ENCODE results near the gene PRSS27.

The PRSS27 gene

GRCh38 chr16:2757344-2757743, 37.3 kb upstream of the PRSS27 start:
- Histone ChIP-seq H3K9me3 (ENCODE audit: control insufficient read depth, insufficient read depth, low read depth, low read length) (no peaks in the 10 kb centered on the region), H3K4me3 (ENCODE audit: low read depth, low read length) (no peak overlapping the region), H3K36me3 (ENCODE audit: control insufficient read depth in 2 of 2, insufficient read depth in 1 of 2, low read length in 2 of 2) (peaks cover 57 to 89% of the 10 kb centered on the region in 2 experiments), H3K27ac (ENCODE audit: extremely low read depth, low read depth, low read length) (no peak overlapping the region), H3K4me1 (ENCODE audit: control insufficient read depth, insufficient read depth, low read length) (peaks cover 5% of the 10 kb centered on the region)
- ChIA-PET CTCF (interaction anchor here (0.7 kb wide), 1 partner anchor 47 kb away, joined by 5 read pairs; no protein-coding TSS in a partner anchor), POLR2A (interaction anchor here (0.9 to 1.8 kb wide), 2 partner anchors 11 to 14 kb away, joined by 4 read pairs; no protein-coding TSS in a partner anchor)
- no peak for TF ChIP-seq ZXDB (tag by site-specific recombination; IDR thresholded peaks at IDR 0.05)
- 0 out of 2 replicates have a peak, but pooled peaks have one; percentile 18 for TF ChIP-seq PRDM1 (tag by site-specific recombination; IDR thresholded peaks at IDR 0.05)

- POLR2A ChIA-PET = interaction anchor here (0.7 to 1.8 kb wide), 3 partner anchors 12 to 153 kb away, joined by 3 to 4 read pairs (median 4); no protein-coding TSS in a partner anchor
- Histone ChIP-seq H3K36me3 (ENCODE audit: control insufficient read depth in 2 of 2, insufficient read depth in 1 of 2, low read length in 2 of 2) (peaks cover 51 to 80% of the 10 kb centered on the region in 2 experiments), H3K27ac (ENCODE audit: extremely low read depth, low read depth, low read length) (0 out of 2 replicates have a peak overlapping the region, but pooled peaks have one; percentile 2), H3K4me1 (ENCODE audit: control insufficient read depth, insufficient read depth, low read length) (peaks cover 5% of the 10 kb centered on the region), H3K9me3 (ENCODE audit: control insufficient read depth, insufficient read depth, low read depth, low read length) (no peaks in the 10 kb centered on the region), H3K4me3 (ENCODE audit: low read depth, low read length) (no peak overlapping the region)
- CTCF ChIA-PET = interaction anchor here (0.6 kb wide), 1 partner anchor 104 kb away, joined by 4 read pairs; no protein-coding TSS in a partner anchor
- TF ChIP-seq ZSCAN30 (tag by site-specific recombination; IDR thresholded peaks at IDR 0.05) = no peak
- no peak for TF ChIP-seq ZNF175 (tag by site-specific recombination; IDR thresholded peaks at IDR 0.05)
- TF ChIP-seq KLF9 (tag by site-specific recombination; IDR thresholded peaks at IDR 0.05; ENCODE audit: low read depth) = no peak
- TF ChIP-seq EGR2 (tag by site-specific recombination; IDR thresholded peaks at IDR 0.05; ENCODE audit: low read depth) = peak; percentile 37; the same call in 1 of the 2 replicates
- 0 out of 2 replicates have a peak, but pooled peaks have one; percentile 34 for TF ChIP-seq ZNF488 (tag by site-specific recombination; IDR thresholded peaks at IDR 0.05)
- no peak for TF ChIP-seq BCL11B (tag by site-specific recombination; IDR thresholded peaks at IDR 0.05; ENCODE audit: low read depth)
- TF ChIP-seq ZNF138 (tag by site-specific recombination; IDR thresholded peaks at IDR 0.05; ENCODE audit: borderline replicate concordance) = no peak
- TF ChIP-seq ZNF292 (tag by site-specific recombination; IDR thresholded peaks at IDR 0.05; ENCODE audit: borderline replicate concordance, low read depth) = no peak
- TF ChIP-seq ZNF596 (tag by site-specific recombination; IDR thresholded peaks at IDR 0.05) = no peak
- no peak for TF ChIP-seq ZNF768 (tag by site-specific recombination; IDR thresholded peaks at IDR 0.05)
- peak; percentile 37; the same call in 1 of the 2 replicates for TF ChIP-seq ZFHX2 (tag by site-specific recombination; conservative IDR thresholded peaks at IDR 0.05)
- no peak for TF ChIP-seq ZNF280C (tag by site-specific recombination; IDR thresholded peaks at IDR 0.05)
- peak; percentile 69 for TF ChIP-seq PRDM1 (tag by site-specific recombination; IDR thresholded peaks at IDR 0.05)
These were observed 36.4 kb upstream of the PRSS27 start for GRCh38 chr16:2756288-2757015.

GRCh38 chr16:2755158-2755557, 35.1 kb upstream of the PRSS27 start:
- Histone ChIP-seq H3K4me1 (ENCODE audit: control insufficient read depth, insufficient read depth, low read length) (peaks cover 5% of the 10 kb centered on the region), H3K9me3 (ENCODE audit: control insufficient read depth, insufficient read depth, low read depth, low read length) (no peaks in the 10 kb centered on the region), H3K36me3 (ENCODE audit: control insufficient read depth in 2 of 2, insufficient read depth in 1 of 2, low read length in 2 of 2) (peaks cover 38 to 67% of the 10 kb centered on the region in 2 experiments), H3K27ac (ENCODE audit: extremely low read depth, low read depth, low read length) (no peak overlapping the region; the same call in 1 of the 2 replicates), H3K4me3 (ENCODE audit: low read depth, low read length) (peak overlapping the region; percentile 96)
- TF ChIP-seq PRDM1 (tag by site-specific recombination; IDR thresholded peaks at IDR 0.05) (peak; percentile 60), INSM2 (tag by site-specific recombination; IDR thresholded peaks at IDR 0.05) (0 out of 2 replicates have a peak, but pooled peaks have one; percentile 1), ZBTB17 (tag by site-specific recombination; IDR thresholded peaks at IDR 0.05) (no peak)
- CTCF ChIA-PET = interaction anchor here (1.8 kb wide), 1 partner anchor 14 kb away, joined by 3 read pairs; no protein-coding TSS in a partner anchor
- POLR2A ChIA-PET = no interaction called here
